Panc1 (cell line): ENCODE measurements around the gene SYT17.

Experiments used
- CTCF ChIP-seq: fragments of 450-650 bp; IDR thresholded peaks from 2 replicates; pipeline ENCODE4 v1.5.1; 2017; ENCODE audit warnings: mild to moderate bottlenecking
- POLR2AphosphoS5 ChIP-seq: IDR thresholded peaks from 2 replicates; pipeline ENCODE4 v1.6.1; 2012; ENCODE audit warnings: mild to moderate bottlenecking, low read depth, low read length, moderate library complexity
- REST ChIP-seq, 2 experiments: IDR thresholded peaks; 2 replicates each; pipeline ENCODE4 v1.6.1; 2011 to 2012; ENCODE audit warnings: low read depth in 2 of 2, control low read depth in 1 of 2, low read length in 1 of 2, mild to moderate bottlenecking in 1 of 2, moderate library complexity in 1 of 2; ENCODE audit not compliant: insufficient read depth in 1 of 2

GRCh38 chr16:19139436-19140091 is 28.5 kb upstream of the SYT17 start:
- TF ChIP-seq CTCF (no peak), POLR2AphosphoS5 (no peak), REST (IDR thresholded peaks at IDR 0.05; ENCODE audit: insufficient read depth in 1 of 2, low read depth in 2 of 2, low read length in 1 of 2) (no peak)
